Neural cell (in vitro differentiated cells): ENCODE results near the gene CYP1A1. TPM values are rescaled to one million over a fixed set of nuclear protein-coding genes. Genes with fewer than 3 reads are reported as not detected.

Source experiments
- H2AFZ ChIP-seq: fragments of 200-600, 300-800 bp; sonication (generic), shearing (Covaris generic); 2 replicates; pipeline ENCODE4 v1.6.0; 2014; ENCODE audit warnings: low read depth, mild to moderate bottlenecking, antibody characterized with exemption, low read length, moderate library complexity
- H3F3A ChIP-seq: fragments of 200-600 bp; shearing (Covaris generic); 2 replicates; pipeline ENCODE4 v1.6.1; 2016; ENCODE audit warnings: mild to moderate bottlenecking, moderate library complexity, mixed read lengths, antibody characterized with exemption, low read length; ENCODE audit not compliant: insufficient read depth, poor library complexity, severe bottlenecking
- H3K27ac ChIP-seq: fragments of 200-600, 300-800 bp; sonication (generic), shearing (Covaris generic); 2 replicates; pipeline ENCODE4 v1.5.1; 2014; ENCODE audit warnings: mild to moderate bottlenecking, low read length, moderate library complexity
- H3K27me3 ChIP-seq: fragments of 300-800, 200-600 bp; sonication (generic), shearing (Covaris generic); 2 replicates; pipeline ENCODE4 v1.6.0; 2014; ENCODE audit warnings: mild to moderate bottlenecking, low read depth, low read length, moderate library complexity; ENCODE audit not compliant: insufficient read depth
- H3K36me3 ChIP-seq: fragments of 300-800, 200-600 bp; sonication (generic), shearing (Covaris generic); 2 replicates; pipeline ENCODE4 v1.5.1; 2014; ENCODE audit warnings: mild to moderate bottlenecking, antibody characterized with exemption, low read length, moderate library complexity; ENCODE audit not compliant: insufficient read depth
- H3K4me2 ChIP-seq: fragments of 300-800, 200-600 bp; sonication (generic), shearing (Covaris generic); 2 replicates; pipeline ENCODE4 v1.6.0; 2014; ENCODE audit warnings: mild to moderate bottlenecking, low read length
- H3K4me3 ChIP-seq: fragments of 300-800, 200-600 bp; sonication (generic), shearing (Covaris generic); 2 replicates; pipeline ENCODE4 v1.5.1; 2014; ENCODE audit warnings: mild to moderate bottlenecking, low read length, moderate library complexity
- H3K79me2 ChIP-seq: fragments of 200-600 bp; shearing (Covaris generic); replicated peaks from 2 replicates; pipeline ENCODE4 v1.6.0; 2014; ENCODE audit warnings: mild to moderate bottlenecking, low read length, moderate library complexity; ENCODE audit not compliant: insufficient read depth
- H3K9ac ChIP-seq: fragments of 300-800, 200-600 bp; sonication (generic), shearing (Covaris generic); 2 replicates; pipeline ENCODE4 v1.6.1; 2016; ENCODE audit warnings: mild to moderate bottlenecking, low read length, mixed read lengths
- H3K9me2 ChIP-seq: fragments of 200-600 bp; shearing (Covaris generic); 2 replicates; pipeline ENCODE4 v1.6.1; 2016; ENCODE audit warnings: mild to moderate bottlenecking, low read length, mixed read lengths; ENCODE audit not compliant: insufficient read depth
- H3K9me3 ChIP-seq: fragments of 200-600, 300-800 bp; sonication (generic), shearing (Covaris generic); 2 replicates; pipeline ENCODE4 v1.6.1; 2016; ENCODE audit warnings: mild to moderate bottlenecking, mixed run types, low read length, moderate library complexity, mixed read lengths
- H4K20me1 ChIP-seq: fragments of 200-600 bp; shearing (Covaris generic); 2 replicates; pipeline ENCODE4 v1.6.1; 2016; ENCODE audit warnings: mild to moderate bottlenecking, mixed run types; ENCODE audit not compliant: insufficient read depth
- EP300 ChIP-seq: fragments of 450-650 bp; conservative IDR thresholded peaks from 2 replicates; pipeline ENCODE4 v1.6.1; 2014; ENCODE audit warnings: antibody characterized with exemption, mild to moderate bottlenecking, moderate library complexity; ENCODE audit not compliant: poor library complexity, severe bottlenecking
- EZH2 ChIP-seq: fragments of 200-600, 300-800 bp; shearing (Covaris generic), sonication (generic); IDR thresholded peaks from 2 replicates; pipeline ENCODE4 v1.6.1; 2014; ENCODE audit warnings: antibody characterized with exemption, low read length, borderline replicate concordance, mild to moderate bottlenecking; ENCODE audit not compliant: insufficient read depth, poor library complexity, severe bottlenecking
- MXI1 ChIP-seq: fragments of 450-650 bp; conservative IDR thresholded peaks from 2 replicates; pipeline ENCODE4 v1.6.1; 2014; ENCODE audit warnings: antibody characterized with exemption, mild to moderate bottlenecking; ENCODE audit not compliant: poor library complexity, severe bottlenecking
- POLR2AphosphoS5 ChIP-seq: IDR thresholded peaks from 2 replicates; pipeline ENCODE4 v1.6.1; 2012
- RAD21 ChIP-seq: fragments of 450-650 bp; conservative IDR thresholded peaks from 2 replicates; pipeline ENCODE4 v1.6.1; 2014; ENCODE audit warnings: antibody characterized with exemption, mild to moderate bottlenecking, moderate library complexity
- SMC3 ChIP-seq: fragments of 450-650 bp; conservative IDR thresholded peaks from 2 replicates; pipeline ENCODE4 v1.6.1; 2014; ENCODE audit warnings: antibody characterized with exemption, mild to moderate bottlenecking, moderate library complexity; ENCODE audit not compliant: poor library complexity
- TAF1 ChIP-seq: IDR thresholded peaks from 2 replicates; pipeline ENCODE4 v1.6.1; 2012; ENCODE audit warnings: low read depth
- polyA plus RNA-seq: library from polyadenylated mRNA; depleted of rRNA; stranded (reverse); fragments of >200 nt; gene quantifications from 2 replicates; pipeline ENCODE4 v1.2.3, GENCODE V29; 2014
- TF ChIP-seq, protein P1 (sequence below): fragments of 450-650 bp; IDR thresholded peaks from 2 replicates; pipeline ENCODE4 v1.5.1; 2014; ENCODE audit warnings: antibody characterized with exemption, mild to moderate bottlenecking, moderate library complexity; ENCODE audit not compliant: poor library complexity, severe bottlenecking
- TF ChIP-seq, protein P2 (sequence below): IDR thresholded peaks from 2 replicates; pipeline ENCODE4 v1.6.1; 2012; ENCODE audit warnings: borderline replicate concordance

The CYP1A1 gene
- polyA plus RNA-seq, 1 donor from 2014 or later = 0.09 TPM

- no peaks in the 10 kb centered on the region for H4K20me1 ChIP-seq
- no peaks in the 10 kb centered on the region for H3F3A ChIP-seq
- peaks cover 4% of the 10 kb centered on the region for H3K27me3 ChIP-seq
- no peak within 1 kb of the TSS for H3K4me3 ChIP-seq
- TF ChIP-seq, protein P1, sequence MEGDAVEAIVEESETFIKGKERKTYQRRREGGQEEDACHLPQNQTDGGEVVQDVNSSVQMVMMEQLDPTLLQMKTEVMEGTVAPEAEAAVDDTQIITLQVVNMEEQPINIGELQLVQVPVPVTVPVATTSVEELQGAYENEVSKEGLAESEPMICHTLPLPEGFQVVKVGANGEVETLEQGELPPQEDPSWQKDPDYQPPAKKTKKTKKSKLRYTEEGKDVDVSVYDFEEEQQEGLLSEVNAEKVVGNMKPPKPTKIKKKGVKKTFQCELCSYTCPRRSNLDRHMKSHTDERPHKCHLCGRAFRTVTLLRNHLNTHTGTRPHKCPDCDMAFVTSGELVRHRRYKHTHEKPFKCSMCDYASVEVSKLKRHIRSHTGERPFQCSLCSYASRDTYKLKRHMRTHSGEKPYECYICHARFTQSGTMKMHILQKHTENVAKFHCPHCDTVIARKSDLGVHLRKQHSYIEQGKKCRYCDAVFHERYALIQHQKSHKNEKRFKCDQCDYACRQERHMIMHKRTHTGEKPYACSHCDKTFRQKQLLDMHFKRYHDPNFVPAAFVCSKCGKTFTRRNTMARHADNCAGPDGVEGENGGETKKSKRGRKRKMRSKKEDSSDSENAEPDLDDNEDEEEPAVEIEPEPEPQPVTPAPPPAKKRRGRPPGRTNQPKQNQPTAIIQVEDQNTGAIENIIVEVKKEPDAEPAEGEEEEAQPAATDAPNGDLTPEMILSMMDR = no peak
- TF ChIP-seq EZH2 (no peak), TAF1 (no peak), SMC3 (no peak), RAD21 (no peak), EP300 (no peak), MXI1 (no peak), POLR2AphosphoS5 (no peak)
- TF ChIP-seq, protein P2, sequence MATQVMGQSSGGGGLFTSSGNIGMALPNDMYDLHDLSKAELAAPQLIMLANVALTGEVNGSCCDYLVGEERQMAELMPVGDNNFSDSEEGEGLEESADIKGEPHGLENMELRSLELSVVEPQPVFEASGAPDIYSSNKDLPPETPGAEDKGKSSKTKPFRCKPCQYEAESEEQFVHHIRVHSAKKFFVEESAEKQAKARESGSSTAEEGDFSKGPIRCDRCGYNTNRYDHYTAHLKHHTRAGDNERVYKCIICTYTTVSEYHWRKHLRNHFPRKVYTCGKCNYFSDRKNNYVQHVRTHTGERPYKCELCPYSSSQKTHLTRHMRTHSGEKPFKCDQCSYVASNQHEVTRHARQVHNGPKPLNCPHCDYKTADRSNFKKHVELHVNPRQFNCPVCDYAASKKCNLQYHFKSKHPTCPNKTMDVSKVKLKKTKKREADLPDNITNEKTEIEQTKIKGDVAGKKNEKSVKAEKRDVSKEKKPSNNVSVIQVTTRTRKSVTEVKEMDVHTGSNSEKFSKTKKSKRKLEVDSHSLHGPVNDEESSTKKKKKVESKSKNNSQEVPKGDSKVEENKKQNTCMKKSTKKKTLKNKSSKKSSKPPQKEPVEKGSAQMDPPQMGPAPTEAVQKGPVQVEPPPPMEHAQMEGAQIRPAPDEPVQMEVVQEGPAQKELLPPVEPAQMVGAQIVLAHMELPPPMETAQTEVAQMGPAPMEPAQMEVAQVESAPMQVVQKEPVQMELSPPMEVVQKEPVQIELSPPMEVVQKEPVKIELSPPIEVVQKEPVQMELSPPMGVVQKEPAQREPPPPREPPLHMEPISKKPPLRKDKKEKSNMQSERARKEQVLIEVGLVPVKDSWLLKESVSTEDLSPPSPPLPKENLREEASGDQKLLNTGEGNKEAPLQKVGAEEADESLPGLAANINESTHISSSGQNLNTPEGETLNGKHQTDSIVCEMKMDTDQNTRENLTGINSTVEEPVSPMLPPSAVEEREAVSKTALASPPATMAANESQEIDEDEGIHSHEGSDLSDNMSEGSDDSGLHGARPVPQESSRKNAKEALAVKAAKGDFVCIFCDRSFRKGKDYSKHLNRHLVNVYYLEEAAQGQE = no peak
- H3K79me2 ChIP-seq = no peaks in the 10 kb centered on the region
- no peaks in the 10 kb centered on the region for H3K9me2 ChIP-seq
- no peak within 1 kb of the TSS for H3K9ac ChIP-seq
- no peak within 1 kb of the TSS for H3K4me2 ChIP-seq
- H2AFZ ChIP-seq = no peak within 1 kb of the TSS
- no peak within 1 kb of the TSS for H3K27ac ChIP-seq
- H3K36me3 ChIP-seq = no peaks in the 10 kb centered on the region
- no peaks in the 10 kb centered on the region for H3K9me3 ChIP-seq
These were observed 23.1 kb upstream of the CYP1A1 start, which contains the start of gene CYP1A2 for GRCh38 chr15:74748322-74748946. Gene CYP1A2, plus strand, starts transcription at chr15:74748845. Its CDS starts 894 bp downstream, at chr15:74749739.

GRCh38 chr15:74746389-74746788 is 21.1 kb upstream of the CYP1A1 start:
- Histone ChIP-seq H3K9me3 (no peaks in the 10 kb centered on the region), H3K27ac (no peak overlapping the region), H3K79me2 (no peaks in the 10 kb centered on the region), H3K9ac (no peak overlapping the region), H4K20me1 (no peaks in the 10 kb centered on the region), H3K9me2 (no peaks in the 10 kb centered on the region), H3K4me3 (no peak overlapping the region), H2AFZ (no peak overlapping the region), H3K27me3 (peaks cover 4% of the 10 kb centered on the region), H3K36me3 (no peaks in the 10 kb centered on the region), H3F3A (no peaks in the 10 kb centered on the region), H3K4me2 (no peak overlapping the region)
- TF ChIP-seq EP300 = no peak
- no peak for TF ChIP-seq TAF1
- TF ChIP-seq, protein P1 = no peak
- no peak for TF ChIP-seq RAD21
- no peak for TF ChIP-seq EZH2
- TF ChIP-seq, protein P2 = no peak
- TF ChIP-seq POLR2AphosphoS5 = no peak
- no peak for TF ChIP-seq MXI1
- no peak for TF ChIP-seq SMC3
